Neutrophil (primary cell): Measurements from ENCODE around the gene CPLANE1.

Experiments used
- H3K27ac ChIP-seq: fragments of 200-600 bp; sonication (generic); 2 replicates; pipeline ENCODE4 v1.5.1; 2016; ENCODE audit warnings: mild to moderate bottlenecking, moderate library complexity
- H3K27me3 ChIP-seq: fragments of 200-600 bp; sonication (generic); 2 replicates; pipeline ENCODE4 v1.6.0; 2016; ENCODE audit warnings: mild to moderate bottlenecking
- H3K36me3 ChIP-seq: fragments of 200-600 bp; sonication (generic); 2 replicates; pipeline ENCODE4 v1.5.1; 2017
- H3K4me1 ChIP-seq, 2 experiments: fragments of 200-600 bp in 1 of 2; sonication (generic) in 1 of 2; 1 replicate in 1 of 2; 2 replicates in 1 of 2; pipeline versions ENCODE4 v1.5.1 to v1.6.1; 2013 to 2016; ENCODE audit warnings: low read depth in 1 of 2, low read length in 1 of 2, mild to moderate bottlenecking in 1 of 2, moderate library complexity in 1 of 2; ENCODE audit not compliant: control insufficient read depth in 1 of 2, insufficient read depth in 1 of 2
- H3K4me3 ChIP-seq, 2 experiments: fragments of 200-600 bp in 1 of 2; sonication (generic) in 1 of 2; 1 replicate in 1 of 2; 2 replicates in 1 of 2; pipeline ENCODE4 v1.5.1; 2013 to 2016; ENCODE audit warnings: low read depth in 1 of 2, low read length in 1 of 2, mild to moderate bottlenecking in 1 of 2, moderate library complexity in 1 of 2
- H3K9me3 ChIP-seq: fragments of 200-600 bp; sonication (generic); 2 replicates; pipeline ENCODE4 v1.5.1; 2016
- CTCF ChIP-seq: fragments of 200-600 bp; sonication (generic); IDR thresholded peaks from 2 replicates; pipeline ENCODE4 v1.5.1; 2016; ENCODE audit warnings: antibody characterized with exemption

The CPLANE1 gene

GRCh38 chr5:37207802-37208201 lies 41.4 kb downstream of the CPLANE1 start:
- no peak overlapping the region for H3K4me3 ChIP-seq
- H3K36me3 ChIP-seq: no peaks in the 10 kb centered on the region
- H3K27ac ChIP-seq: no peak overlapping the region
- no peaks in the 10 kb centered on the region for H3K9me3 ChIP-seq
- H3K27me3 ChIP-seq: no peaks in the 10 kb centered on the region
- H3K4me1 ChIP-seq: peaks cover 0 to 4% of the 10 kb centered on the region in 2 experiments
- TF ChIP-seq CTCF: no peak

GRCh38 chr5:37206736-37207135 lies 42.4 kb downstream of the CPLANE1 start:
- Histone ChIP-seq H3K27ac (no peak overlapping the region), H3K4me1 (peaks cover 0 to 4% of the 10 kb centered on the region in 2 experiments), H3K9me3 (no peaks in the 10 kb centered on the region), H3K27me3 (no peaks in the 10 kb centered on the region), H3K36me3 (no peaks in the 10 kb centered on the region), H3K4me3 (no peak overlapping the region)
- no peak for TF ChIP-seq CTCF

- Histone ChIP-seq H3K9me3 (no peaks in the 10 kb centered on the region), H3K4me1 (peaks cover 6 to 14% of the 10 kb centered on the region in 2 experiments), H3K27me3 (no peaks in the 10 kb centered on the region), H3K4me3 (no peak overlapping the region), H3K36me3 (no peaks in the 10 kb centered on the region), H3K27ac (no peak overlapping the region)
- TF ChIP-seq CTCF: no peak
Observed at GRCh38 chr5:37198842-37199241, 50.3 kb downstream of the CPLANE1 start.

GRCh38 chr5:37198061-37198460 lies 51.1 kb downstream of the CPLANE1 start:
- Histone ChIP-seq H3K4me3 (peak overlapping the region; percentile 18 to 40), H3K27ac (peak overlapping the region; percentile 85)

GRCh38 chr5:37197340-37198050 lies 51.7 kb downstream of the CPLANE1 start:
- Histone ChIP-seq H3K9me3 (no peaks in the 10 kb centered on the region), H3K4me1 (peaks cover 6 to 14% of the 10 kb centered on the region in 2 experiments), H3K36me3 (no peaks in the 10 kb centered on the region), H3K27me3 (no peaks in the 10 kb centered on the region), H3K4me3 (peak overlapping the region; percentile 18 to 40), H3K27ac (peak overlapping the region; percentile 85)
- TF ChIP-seq CTCF: no peak

More at GRCh38 chr5:37198061-37198460, 51.1 kb downstream of the CPLANE1 start:
- TF ChIP-seq CTCF: no peak
- no peaks in the 10 kb centered on the region for H3K36me3 ChIP-seq
- H3K4me1 ChIP-seq: peaks cover 6 to 14% of the 10 kb centered on the region in 2 experiments
- no peaks in the 10 kb centered on the region for H3K27me3 ChIP-seq
- H3K9me3 ChIP-seq: no peaks in the 10 kb centered on the region
